Mesenteric fat pad (tissue), 1 donor: ENCODE measurements around the gene FGFR1OP2. TPM values are rescaled to one million over a fixed set of nuclear protein-coding genes. Genes with fewer than 3 reads are reported as not detected.
"Not testable (repeated sequence)": the region's sequence is repeated elsewhere in the genome, so short reads cannot be mapped to it uniquely, and the experiment has no call there.

Experiments used
- DNase-seq: peaks from one replicate; pipeline ENCODE4 v3.0.0-alpha.2; 2020; ENCODE audit warnings: low spot score
- total RNA-seq: library from RNA; stranded (reverse); fragmentation: NEBNext Ultra II Directional; extraction: Animal tissue kit (Norgen Biotek cat#: 25700); gene quantifications from one replicate; pipeline ENCODE4 v1.2.1, GENCODE V29; 2021
- donor health status: DM: yes; HTN: yes; CAD: no.

Gene FGFR1OP2
- total RNA-seq, 1 donor from 2014 or later = 40.0 TPM

GRCh38 chr12:26940516-26941214 is 2.4 kb downstream of the FGFR1OP2 start:
- DNase-seq = no peak

- DNase-seq = no peak
These were observed 2.9 kb downstream of the FGFR1OP2 start for GRCh38 chr12:26941215-26941594.

- no peak for DNase-seq
These were observed 10.0 kb downstream of the FGFR1OP2 start for GRCh38 chr12:26948309-26948708.

GRCh38 chr12:26953447-26953846 is 15.2 kb downstream of the FGFR1OP2 start:
- no peak for DNase-seq

GRCh38 chr12:26954027-26954426 is 15.8 kb downstream of the FGFR1OP2 start:
- no peak for DNase-seq

GRCh38 chr12:26961391-26961790 is 23.1 kb downstream of the FGFR1OP2 start:
- DNase-seq = not testable (repeated sequence)

- DNase-seq = no peak
These were observed 23.5 kb downstream of the FGFR1OP2 start for GRCh38 chr12:26961803-26962202.

- no peak for DNase-seq
These were observed 25.1 kb downstream of the FGFR1OP2 start for GRCh38 chr12:26963413-26963812.

GRCh38 chr12:26966842-26967241 is 28.6 kb downstream of the FGFR1OP2 start:
- DNase-seq = no peak

- no peak for DNase-seq
These were observed 31.9 kb downstream of the FGFR1OP2 start for GRCh38 chr12:26970136-26970535.

- no peak for DNase-seq
These were observed 33.7 kb downstream of the FGFR1OP2 start for GRCh38 chr12:26971963-26972362.

- no peak for DNase-seq
These were observed 38.4 kb downstream of the FGFR1OP2 start for GRCh38 chr12:26976687-26977086.

- DNase-seq = no peak
These were observed 40.5 kb downstream of the FGFR1OP2 start for GRCh38 chr12:26978801-26979200.

- no peak for DNase-seq
These were observed 41.5 kb downstream of the FGFR1OP2 start for GRCh38 chr12:26979733-26980132.

GRCh38 chr12:26982866-26983265 is 44.6 kb downstream of the FGFR1OP2 start:
- no peak for DNase-seq

- no peak for DNase-seq
These were observed 49.6 kb downstream of the FGFR1OP2 start for GRCh38 chr12:26987634-26988424.

GRCh38 chr12:26988703-26989102 is 50.4 kb downstream of the FGFR1OP2 start:
- no peak for DNase-seq

GRCh38 chr12:26989873-26990272 is 51.6 kb downstream of the FGFR1OP2 start:
- DNase-seq = no peak

GRCh38 chr12:26991826-26992225 is 53.6 kb downstream of the FGFR1OP2 start:
- DNase-seq = no peak

- no peak for DNase-seq
These were observed 55.8 kb downstream of the FGFR1OP2 start for GRCh38 chr12:26994109-26994508.

GRCh38 chr12:26995706-26996105 is 57.4 kb downstream of the FGFR1OP2 start:
- no peak for DNase-seq

- DNase-seq = no peak
These were observed 58.7 kb downstream of the FGFR1OP2 start for GRCh38 chr12:26997003-26997402.

GRCh38 chr12:27000961-27001360 is 62.7 kb downstream of the FGFR1OP2 start:
- no peak for DNase-seq
